Measurements from ENCODE around the gene CLDN14.
A peak's percentile ranks its signal among the peaks of the same experiment; 100 is the strongest.

CLDN14 gene

GRCh38 chr21:36436829-36437744, 42.8 kb downstream of the CLDN14 start:
- Histone ChIP-seq H3K9me3 (ENCODE audit: severe bottlenecking) (no peaks in the 10 kb centered on the region), H3K27ac (ENCODE audit: poor library complexity, severe bottlenecking) (peak overlapping the region; percentile 86), H3K4me3 (ENCODE audit: severe bottlenecking) (no peak overlapping the region), H3K27me3 (ENCODE audit: insufficient read depth, poor library complexity, severe bottlenecking) (no peaks in the 10 kb centered on the region), H3K36me3 (ENCODE audit: low read depth) (no peaks in the 10 kb centered on the region), H3K4me1 (ENCODE audit: insufficient read depth, poor library complexity, severe bottlenecking) (peaks cover 19% of the 10 kb centered on the region)
- no peak for TF ChIP-seq CTCF (IDR thresholded peaks at IDR 0.05; ENCODE audit: poor library complexity, severe bottlenecking)
- DNase-seq (ENCODE audit: low spot score), result no peak
- ATAC-seq (ENCODE audit: low read depth), result 0 out of 3 replicates have a peak, but pooled peaks have one; percentile 8

GRCh38 chr21:36434144-36434543, 45.8 kb downstream of the CLDN14 start:
- no peak for DNase-seq (ENCODE audit: low spot score)

GRCh38 chr21:36433059-36433709, 46.7 kb downstream of the CLDN14 start:
- Histone ChIP-seq H3K27me3 (ENCODE audit: insufficient read depth, poor library complexity, severe bottlenecking) (no peaks in the 10 kb centered on the region), H3K36me3 (ENCODE audit: low read depth) (no peaks in the 10 kb centered on the region), H3K4me1 (ENCODE audit: insufficient read depth, poor library complexity, severe bottlenecking) (peaks cover 34% of the 10 kb centered on the region), H3K4me3 (ENCODE audit: severe bottlenecking) (no peak overlapping the region), H3K27ac (ENCODE audit: poor library complexity, severe bottlenecking) (peak overlapping the region; percentile 86), H3K9me3 (ENCODE audit: severe bottlenecking) (no peaks in the 10 kb centered on the region)
- ATAC-seq (ENCODE audit: low read depth) (no peak), DNase-seq (ENCODE audit: low spot score) (no peak)
- TF ChIP-seq CTCF (IDR thresholded peaks at IDR 0.05; ENCODE audit: poor library complexity, severe bottlenecking), result no peak

More at GRCh38 chr21:36434144-36434543, 45.8 kb downstream of the CLDN14 start:
- H3K9me3 ChIP-seq (ENCODE audit: severe bottlenecking), result no peaks in the 10 kb centered on the region
- H3K4me3 ChIP-seq (ENCODE audit: severe bottlenecking), result no peak overlapping the region
- peak overlapping the region; percentile 86 for H3K27ac ChIP-seq (ENCODE audit: poor library complexity, severe bottlenecking)
- ATAC-seq (ENCODE audit: low read depth), result no peak
- H3K27me3 ChIP-seq (ENCODE audit: insufficient read depth, poor library complexity, severe bottlenecking), result no peaks in the 10 kb centered on the region
- no peaks in the 10 kb centered on the region for H3K36me3 ChIP-seq (ENCODE audit: low read depth)
- peaks cover 34% of the 10 kb centered on the region for H3K4me1 ChIP-seq (ENCODE audit: insufficient read depth, poor library complexity, severe bottlenecking)
- no peak for TF ChIP-seq CTCF (IDR thresholded peaks at IDR 0.05; ENCODE audit: poor library complexity, severe bottlenecking)

- Histone ChIP-seq H3K27ac (ENCODE audit: poor library complexity, severe bottlenecking) (peak overlapping the region; percentile 91), H3K4me3 (ENCODE audit: severe bottlenecking) (no peak overlapping the region), H3K36me3 (ENCODE audit: low read depth) (no peaks in the 10 kb centered on the region), H3K27me3 (ENCODE audit: insufficient read depth, poor library complexity, severe bottlenecking) (no peaks in the 10 kb centered on the region), H3K4me1 (ENCODE audit: insufficient read depth, poor library complexity, severe bottlenecking) (peaks cover 27% of the 10 kb centered on the region), H3K9me3 (ENCODE audit: severe bottlenecking) (no peaks in the 10 kb centered on the region)
- no peak for ATAC-seq (ENCODE audit: low read depth)
- no peak for DNase-seq (ENCODE audit: low spot score)
- no peak for TF ChIP-seq CTCF (IDR thresholded peaks at IDR 0.05; ENCODE audit: poor library complexity, severe bottlenecking)
These were observed 48.7 kb downstream of the CLDN14 start for GRCh38 chr21:36431252-36431651.

All from RWPE2 (cell line).